DND-41 (cell line): ENCODE data around the gene OXER1.

ENCODE experiments used
- ATAC-seq: fragments of 200-7000 bp; cut with Tn5 transposase; 3 replicates; pipeline ENCODE4 v1.9.1; 2021; ENCODE audit warnings: low read depth; ENCODE audit not compliant: insufficient read depth
- DNase-seq: peaks from one replicate; pipeline ENCODE4 v3.0.0-alpha.2; 2020
- H2AFZ ChIP-seq: 2 replicates; pipeline ENCODE4 v1.6.0; 2012; ENCODE audit warnings: low read depth, low read length
- H3K27ac ChIP-seq: 2 replicates; pipeline ENCODE4 v1.5.1; 2012; ENCODE audit warnings: low read length, inconsistent platforms
- H3K27me3 ChIP-seq: fragments of 200-600 bp; sonication (generic); 2 replicates; pipeline ENCODE4 v1.6.0; 2012; ENCODE audit warnings: low read length, mild to moderate bottlenecking, inconsistent platforms; ENCODE audit not compliant: insufficient read depth, poor library complexity
- H3K36me3 ChIP-seq: 2 replicates; pipeline ENCODE4 v1.5.1; 2012; ENCODE audit warnings: low read length, inconsistent platforms; ENCODE audit not compliant: insufficient read depth
- H3K4me1 ChIP-seq: 2 replicates; pipeline ENCODE4 v1.5.1; 2012; ENCODE audit warnings: mild to moderate bottlenecking, low read length; ENCODE audit not compliant: insufficient read depth
- H3K4me2 ChIP-seq: 2 replicates; pipeline ENCODE4 v1.6.0; 2012; ENCODE audit warnings: mild to moderate bottlenecking, moderate library complexity, low read length, inconsistent platforms; ENCODE audit not compliant: insufficient read depth
- H3K4me3 ChIP-seq, 2 experiments: fragments of 200-600 bp in 1 of 2; shearing (Covaris generic) in 1 of 2; 2 replicates each; pipeline ENCODE4 v1.5.1; 2012 to 2016; ENCODE audit warnings: inconsistent platforms in 2 of 2, low read length in 2 of 2, mild to moderate bottlenecking in 2 of 2, low read depth in 1 of 2, moderate library complexity in 1 of 2
- H3K79me2 ChIP-seq: 2 replicates; pipeline ENCODE4 v1.6.0; 2012; ENCODE audit warnings: low read length, inconsistent platforms; ENCODE audit not compliant: insufficient read depth
- H3K9ac ChIP-seq: 2 replicates; pipeline ENCODE4 v1.6.0; 2012; ENCODE audit warnings: low read depth, mild to moderate bottlenecking, inconsistent platforms, low read length, moderate library complexity
- H3K9me3 ChIP-seq: 2 replicates; pipeline ENCODE4 v1.5.1; 2012; ENCODE audit warnings: low read length, moderate library complexity, mild to moderate bottlenecking, inconsistent platforms; ENCODE audit not compliant: insufficient read depth, severe bottlenecking
- H4K20me1 ChIP-seq: 2 replicates; pipeline ENCODE4 v1.6.0; 2012; ENCODE audit warnings: low read length; ENCODE audit not compliant: insufficient read depth
- EZH2 ChIP-seq: IDR thresholded peaks from 3 replicates; pipeline ENCODE4 v1.6.1; 2012; ENCODE audit warnings: borderline replicate concordance, low read depth, mild to moderate bottlenecking, moderate library complexity, low read length, inconsistent platforms; ENCODE audit not compliant: severe bottlenecking
- TF ChIP-seq, protein P1 (sequence below): IDR thresholded peaks from 2 replicates; pipeline ENCODE4 v1.5.1; 2012; ENCODE audit warnings: borderline replicate concordance, low read length, moderate library complexity, mild to moderate bottlenecking; ENCODE audit not compliant: poor library complexity, severe bottlenecking; ENCODE audit errors: extremely low read depth

The OXER1 gene

DNA sequence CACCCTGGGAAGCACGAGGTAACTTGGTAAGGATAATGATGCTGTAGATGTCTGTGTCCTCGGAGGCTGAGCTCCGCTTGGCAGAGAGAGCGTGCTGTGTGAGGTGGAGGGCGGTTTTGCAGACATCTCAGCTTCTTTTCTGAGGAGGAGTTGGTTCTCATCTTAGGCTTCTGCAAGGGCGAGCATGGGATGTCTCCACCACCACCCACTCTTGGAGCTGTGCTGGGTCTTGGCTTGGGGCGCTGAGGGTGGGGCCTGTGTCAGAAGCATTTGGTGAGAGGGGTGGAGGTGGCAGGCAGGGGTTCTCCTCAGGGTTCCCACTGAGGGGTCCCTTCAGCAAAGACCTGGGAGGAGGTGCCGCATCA lies 9.2 kb downstream of the OXER1 start:
- H3K9me3 ChIP-seq = no peaks in the 10 kb centered on the region
- no peak for DNase-seq
- H3K4me3 ChIP-seq = no peak overlapping the region
- no peaks in the 10 kb centered on the region for H3K79me2 ChIP-seq
- no peaks in the 10 kb centered on the region for H3K27me3 ChIP-seq
- H3K4me2 ChIP-seq = no peak overlapping the region
- TF ChIP-seq, protein P1, sequence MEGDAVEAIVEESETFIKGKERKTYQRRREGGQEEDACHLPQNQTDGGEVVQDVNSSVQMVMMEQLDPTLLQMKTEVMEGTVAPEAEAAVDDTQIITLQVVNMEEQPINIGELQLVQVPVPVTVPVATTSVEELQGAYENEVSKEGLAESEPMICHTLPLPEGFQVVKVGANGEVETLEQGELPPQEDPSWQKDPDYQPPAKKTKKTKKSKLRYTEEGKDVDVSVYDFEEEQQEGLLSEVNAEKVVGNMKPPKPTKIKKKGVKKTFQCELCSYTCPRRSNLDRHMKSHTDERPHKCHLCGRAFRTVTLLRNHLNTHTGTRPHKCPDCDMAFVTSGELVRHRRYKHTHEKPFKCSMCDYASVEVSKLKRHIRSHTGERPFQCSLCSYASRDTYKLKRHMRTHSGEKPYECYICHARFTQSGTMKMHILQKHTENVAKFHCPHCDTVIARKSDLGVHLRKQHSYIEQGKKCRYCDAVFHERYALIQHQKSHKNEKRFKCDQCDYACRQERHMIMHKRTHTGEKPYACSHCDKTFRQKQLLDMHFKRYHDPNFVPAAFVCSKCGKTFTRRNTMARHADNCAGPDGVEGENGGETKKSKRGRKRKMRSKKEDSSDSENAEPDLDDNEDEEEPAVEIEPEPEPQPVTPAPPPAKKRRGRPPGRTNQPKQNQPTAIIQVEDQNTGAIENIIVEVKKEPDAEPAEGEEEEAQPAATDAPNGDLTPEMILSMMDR = no peak
- no peak for TF ChIP-seq EZH2
- 0 out of 2 replicates have a peak, but pooled peaks cover 3% of the 10 kb centered on the region for H3K4me1 ChIP-seq
- no peak overlapping the region for H3K27ac ChIP-seq
- H4K20me1 ChIP-seq = no peaks in the 10 kb centered on the region
- no peak overlapping the region for H2AFZ ChIP-seq
- H3K36me3 ChIP-seq = peaks cover 7% of the 10 kb centered on the region; the same call in 1 of the 2 replicates
- H3K9ac ChIP-seq = no peak overlapping the region
- ATAC-seq = no peak

DNA sequence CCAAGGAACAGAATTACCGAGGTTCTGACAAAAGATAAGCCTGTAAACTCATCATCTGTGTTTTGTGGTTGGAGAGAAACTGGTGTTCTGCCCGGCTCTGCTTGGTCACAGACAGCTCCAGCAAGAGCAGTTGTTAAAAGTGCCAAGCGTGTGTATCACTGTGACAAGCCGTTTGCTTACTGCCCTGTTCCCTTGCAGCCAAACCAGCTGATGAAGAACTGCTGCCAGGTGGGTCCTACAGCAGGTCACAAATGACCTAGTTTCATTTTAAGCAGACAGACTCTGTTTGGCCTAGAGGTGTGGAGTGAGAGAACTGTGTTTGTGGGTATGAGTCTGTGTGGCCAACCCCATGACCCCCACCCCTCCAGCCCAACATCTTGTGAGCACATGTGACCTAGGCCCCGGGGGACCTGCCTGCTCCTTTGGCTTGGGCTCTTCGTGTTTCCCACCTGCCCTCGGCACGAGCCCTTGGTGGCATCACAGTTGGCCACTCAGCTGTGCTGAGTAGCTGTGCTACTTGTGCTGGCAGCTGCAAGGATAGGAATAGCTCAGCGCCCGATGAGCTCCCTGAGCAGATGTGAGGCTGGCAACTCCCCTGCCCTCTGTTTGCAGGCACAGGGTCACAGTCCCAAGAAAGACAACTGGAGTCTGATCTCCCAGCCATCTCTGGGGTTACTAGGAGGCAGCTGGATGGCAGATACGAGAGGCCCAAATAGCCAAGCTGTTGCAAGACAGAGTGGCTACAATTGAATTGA lies 9.7 kb downstream of the OXER1 start:
- Histone ChIP-seq H3K27me3 (no peaks in the 10 kb centered on the region), H2AFZ (no peak overlapping the region), H4K20me1 (no peaks in the 10 kb centered on the region), H3K9me3 (no peaks in the 10 kb centered on the region), H3K4me2 (no peak overlapping the region), H3K4me1 (0 out of 2 replicates have a peak, but pooled peaks cover 3% of the 10 kb centered on the region), H3K79me2 (no peaks in the 10 kb centered on the region), H3K36me3 (peaks cover 7% of the 10 kb centered on the region; the same call in 1 of the 2 replicates), H3K27ac (no peak overlapping the region), H3K4me3 (no peak overlapping the region), H3K9ac (no peak overlapping the region)
- DNase-seq (peak; percentile 54), ATAC-seq (peak; percentile 73)
- TF ChIP-seq, protein P1 = no peak
- TF ChIP-seq EZH2 = no peak

DNA sequence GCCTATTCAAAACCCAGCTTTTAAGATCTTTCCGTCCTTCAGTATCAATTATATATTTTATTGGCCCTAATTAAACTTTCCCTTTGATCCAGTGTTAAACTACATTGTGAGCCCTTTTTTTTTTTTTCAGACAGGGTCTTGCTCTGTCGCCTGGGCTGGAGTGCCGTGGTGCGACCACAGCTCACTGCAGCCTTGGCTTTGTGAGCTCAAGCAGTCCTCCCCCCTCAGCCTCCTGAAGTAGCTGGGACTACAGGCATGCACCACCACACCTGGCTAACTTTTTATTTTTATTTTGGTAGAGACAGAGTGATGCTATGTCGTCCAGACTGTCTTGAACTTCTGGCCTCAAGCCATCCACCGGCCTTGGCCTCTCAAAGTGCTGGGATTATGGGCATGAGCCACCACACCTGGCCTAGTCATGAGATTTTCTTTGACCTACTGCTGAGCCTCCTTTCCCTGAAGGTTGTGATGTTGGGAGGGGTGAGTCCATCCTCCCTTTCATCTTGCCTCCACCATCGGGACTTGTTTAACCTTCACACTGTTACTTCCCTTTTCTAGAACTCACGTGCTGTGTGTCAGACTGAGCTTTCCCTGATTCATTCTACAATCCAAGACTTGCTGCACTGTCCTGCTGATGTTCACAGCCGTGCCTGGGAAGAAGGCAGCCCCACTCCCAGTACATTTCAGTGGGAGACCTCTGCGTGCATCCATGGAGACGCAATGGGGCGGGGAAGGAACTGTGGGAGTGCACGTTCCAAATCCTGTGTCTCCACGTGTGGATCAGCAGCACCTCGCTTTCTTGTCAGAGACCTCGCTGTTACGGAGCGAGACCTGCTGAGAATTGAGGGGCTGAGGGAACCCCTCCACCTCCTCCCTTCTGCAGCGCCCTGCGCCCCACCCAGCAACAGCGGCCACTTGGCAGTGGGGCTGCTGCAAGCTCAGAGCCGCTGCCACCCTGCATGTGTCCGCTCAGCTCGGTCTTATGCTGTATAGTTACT lies 10.8 kb downstream of the OXER1 start:
- H3K79me2 ChIP-seq = no peaks in the 10 kb centered on the region
- H3K27ac ChIP-seq = no peak overlapping the region
- peaks cover 7% of the 10 kb centered on the region; the same call in 1 of the 2 replicates for H3K36me3 ChIP-seq
- H3K4me3 ChIP-seq = no peak overlapping the region
- H3K4me1 ChIP-seq = 0 out of 2 replicates have a peak, but pooled peaks cover 3% of the 10 kb centered on the region
- no peak for DNase-seq
- H3K9me3 ChIP-seq = no peaks in the 10 kb centered on the region
- no peak overlapping the region for H3K4me2 ChIP-seq
- H3K9ac ChIP-seq = no peak overlapping the region
- TF ChIP-seq EZH2 = no peak
- TF ChIP-seq, protein P1 = no peak
- H3K27me3 ChIP-seq = no peaks in the 10 kb centered on the region
- H4K20me1 ChIP-seq = no peaks in the 10 kb centered on the region
- H2AFZ ChIP-seq = no peak overlapping the region
- ATAC-seq = no peak
